Muscle of leg (tissue), 11 donors: ENCODE data around the gene MYO5A. TPM values are rescaled to one million over a fixed set of nuclear protein-coding genes. Genes with fewer than 3 reads are reported as not detected.

Experiments
- DNase-seq: peaks from one replicate; pipeline ENCODE4 v3.0.0; 2013
- H3K27ac ChIP-seq: one replicate; pipeline ENCODE4 v1.5.1; 2013; ENCODE audit warnings: mild to moderate bottlenecking, low read length, control low read depth
- H3K27me3 ChIP-seq: one replicate; pipeline ENCODE4 v1.6.1; 2013; ENCODE audit warnings: low read length; ENCODE audit not compliant: control insufficient read depth, insufficient read depth
- H3K36me3 ChIP-seq: one replicate; pipeline ENCODE4 v1.6.1; 2013; ENCODE audit warnings: low read length; ENCODE audit not compliant: control insufficient read depth, insufficient read depth
- H3K4me1 ChIP-seq: one replicate; pipeline ENCODE4 v1.6.1; 2013; ENCODE audit warnings: low read length; ENCODE audit not compliant: control insufficient read depth, insufficient read depth
- H3K4me3 ChIP-seq: one replicate; pipeline ENCODE4 v1.5.1; 2013; ENCODE audit warnings: low read length, control low read depth
- H3K9me3 ChIP-seq: replicated peaks from 2 replicates; pipeline ENCODE4 v1.6.1; 2013; ENCODE audit warnings: low read depth, low read length; ENCODE audit not compliant: control insufficient read depth
- WGBS: methylation state at CpG from one replicate; pipeline ENCODE4 v1.1.5; 2013; ENCODE audit warnings: missing lambda C conversion rate; ENCODE audit not compliant: insufficient coverage; 5-methylcytosine and 5-hydroxymethylcytosine counted together
- polyA plus RNA-seq, 8 donors: library from polyadenylated mRNA; unstranded; fragments of 120-200 nt; gene quantifications; one replicate each; pipeline versions ENCODE4 v1.2.1 to v1.2.3, GENCODE V29; 2013; ENCODE audit warnings: inconsistent platforms in 1 of 8, low replicate concordance in 1 of 8; ENCODE audit not compliant: insufficient read length in 8 of 8, insufficient read depth in 1 of 8
- total RNA-seq: library from RNA; stranded (reverse); fragments of 120-200 nt; gene quantifications from one replicate; pipeline ENCODE4 v1.2.4, GENCODE V29; 2013

MYO5A gene
- total and polyA plus RNA-seq, 9 donors = 3.9 to 9.9 (median 6.9) TPM

DNA sequence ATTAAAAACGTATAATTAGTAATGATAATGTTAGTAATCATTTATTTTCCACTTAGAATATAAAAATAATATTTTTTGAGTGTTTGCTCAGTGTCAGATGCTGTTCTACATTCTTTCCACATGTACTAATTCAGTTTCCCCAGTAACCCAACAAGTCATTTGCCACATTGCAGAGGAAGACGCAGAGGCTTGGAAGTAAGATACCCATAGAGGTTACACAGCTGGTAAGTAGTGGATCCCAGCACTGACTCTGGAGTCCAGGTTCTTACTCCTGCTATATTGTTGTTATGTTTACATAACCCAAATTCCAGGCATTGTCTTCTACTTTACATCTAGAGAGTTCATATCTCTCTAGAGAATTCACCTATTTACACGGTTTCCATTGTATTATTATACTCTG lies 184.8 kb downstream of the MYO5A start:
- no peak overlapping the region for H3K27ac ChIP-seq
- no peaks in the 10 kb centered on the region for H3K9me3 ChIP-seq
- no peak overlapping the region for H3K4me3 ChIP-seq
- no peaks in the 10 kb centered on the region for H3K27me3 ChIP-seq
- DNase-seq = peak; percentile 31
- 50% methylated on average over 1 of the region's 3 CpGs for WGBS
- no peaks in the 10 kb centered on the region for H3K36me3 ChIP-seq
- H3K4me1 ChIP-seq = peaks cover 8% of the 10 kb centered on the region

DNA sequence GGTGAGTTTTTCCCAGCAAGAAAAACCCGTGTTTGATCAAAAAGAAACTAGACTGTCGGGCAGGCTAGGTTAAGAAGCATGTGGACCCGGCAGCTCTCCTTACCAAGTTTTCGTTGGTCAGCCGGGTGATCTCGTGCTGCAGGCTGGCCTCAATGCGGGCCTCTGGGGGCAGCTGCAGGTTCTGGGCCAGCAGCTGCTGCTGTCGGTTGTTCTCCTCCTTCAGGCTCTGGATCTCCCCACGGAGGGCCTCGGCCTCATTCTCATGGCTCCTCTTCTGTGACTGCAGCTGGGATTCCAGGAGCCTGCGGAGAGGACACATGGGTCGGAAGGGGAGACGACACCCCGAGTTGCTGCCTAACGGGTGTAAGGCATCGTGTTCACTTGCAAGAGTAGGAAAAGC lies 188.6 kb downstream of the MYO5A start:
- Histone ChIP-seq H3K4me3 (no peak overlapping the region), H3K9me3 (no peaks in the 10 kb centered on the region), H3K4me1 (peaks cover 8% of the 10 kb centered on the region), H3K36me3 (no peaks in the 10 kb centered on the region), H3K27me3 (no peaks in the 10 kb centered on the region), H3K27ac (peak overlapping the region; percentile 48)
- DNase-seq = peak; percentile 73
- 60% methylated on average over 16 of the region's 16 CpGs for WGBS

DNA sequence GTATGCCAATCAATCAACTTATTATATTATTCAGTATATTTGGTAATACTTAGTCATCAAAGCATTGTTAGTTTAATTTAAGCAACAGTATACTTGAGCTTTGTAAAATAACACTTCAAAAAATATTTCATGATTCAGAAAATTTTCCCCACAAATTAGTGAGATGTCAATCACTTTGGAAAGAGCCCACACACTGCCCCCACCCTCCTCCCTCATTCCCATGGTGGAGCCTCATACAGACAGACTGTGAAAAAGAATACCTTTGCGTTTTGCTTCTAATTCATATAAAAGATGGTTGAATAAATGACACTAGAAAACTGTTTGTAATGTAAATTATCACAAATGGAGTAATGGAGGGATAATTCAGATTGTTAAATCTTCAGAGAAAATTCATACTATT lies 189.8 kb downstream of the MYO5A start:
- WGBS = no CpG with 5 or more reads among the region's 1 CpG
- Histone ChIP-seq H3K9me3 (no peaks in the 10 kb centered on the region), H3K27me3 (no peaks in the 10 kb centered on the region), H3K4me3 (no peak overlapping the region), H3K4me1 (peaks cover 8% of the 10 kb centered on the region), H3K36me3 (no peaks in the 10 kb centered on the region), H3K27ac (no peak overlapping the region)
- DNase-seq = no peak

DNA sequence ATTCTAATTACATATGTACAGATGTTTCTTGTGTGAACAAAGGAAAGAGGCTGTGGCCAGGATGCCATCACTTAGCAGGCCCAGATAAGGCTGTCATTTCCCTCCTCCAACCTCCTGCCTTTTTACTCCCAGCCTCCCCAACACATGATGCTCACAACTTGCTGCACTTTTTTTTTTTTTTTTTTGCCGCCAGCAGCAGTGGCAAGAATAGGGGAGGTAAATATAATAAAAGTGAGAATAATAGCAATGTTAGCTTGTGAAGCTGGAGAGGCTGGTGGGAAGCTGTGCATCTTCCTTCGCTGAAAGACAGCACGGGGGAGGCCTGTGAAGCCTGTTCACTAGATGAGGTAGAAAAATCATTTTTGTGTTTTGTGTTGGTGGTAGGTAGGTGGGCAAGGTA lies 190.6 kb downstream of the MYO5A start:
- no CpG with 5 or more reads among the region's 3 CpGs for WGBS
- no peaks in the 10 kb centered on the region for H3K36me3 ChIP-seq
- DNase-seq = no peak
- H3K27me3 ChIP-seq = no peaks in the 10 kb centered on the region
- H3K27ac ChIP-seq = no peak overlapping the region
- H3K4me3 ChIP-seq = no peak overlapping the region
- H3K9me3 ChIP-seq = no peaks in the 10 kb centered on the region
- peaks cover 8% of the 10 kb centered on the region for H3K4me1 ChIP-seq

DNA sequence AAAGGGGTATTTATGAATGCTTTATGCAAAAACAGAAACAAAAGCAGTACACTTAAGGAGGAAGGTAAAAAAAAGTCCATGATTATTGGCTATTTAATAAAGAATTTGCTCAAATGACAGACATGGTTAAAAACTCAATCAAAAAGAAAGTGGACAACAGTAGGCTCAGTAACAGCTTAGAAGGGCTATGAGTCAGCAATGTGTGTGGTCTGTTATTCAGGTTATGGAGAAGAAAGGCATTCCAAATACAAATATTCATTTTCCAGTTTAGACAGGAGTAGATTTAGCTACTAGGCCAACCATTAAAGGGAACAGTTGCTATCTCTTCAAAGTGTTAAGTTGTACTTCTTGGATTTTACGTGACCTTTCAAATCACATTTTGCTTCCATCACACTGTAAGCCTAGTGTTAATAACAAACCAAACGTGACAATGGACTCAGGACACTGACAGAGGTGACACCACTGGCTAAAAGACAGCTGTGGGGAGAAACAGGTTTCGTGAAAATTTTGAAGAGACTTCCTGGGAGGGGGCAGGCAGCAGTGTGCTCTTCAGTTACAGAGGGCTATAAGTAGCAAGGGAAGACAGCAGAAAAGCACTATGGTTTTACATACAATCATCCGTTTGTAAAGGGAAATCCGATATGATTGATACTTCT lies 191.4 kb downstream of the MYO5A start:
- no peak for DNase-seq
- H3K4me1 ChIP-seq = peaks cover 8% of the 10 kb centered on the region
- no peak overlapping the region for H3K4me3 ChIP-seq
- WGBS = no CpG with 5 or more reads among the region's 5 CpGs
- H3K27me3 ChIP-seq = no peaks in the 10 kb centered on the region
- no peaks in the 10 kb centered on the region for H3K36me3 ChIP-seq
- no peak overlapping the region for H3K27ac ChIP-seq
- H3K9me3 ChIP-seq = no peaks in the 10 kb centered on the region

DNA sequence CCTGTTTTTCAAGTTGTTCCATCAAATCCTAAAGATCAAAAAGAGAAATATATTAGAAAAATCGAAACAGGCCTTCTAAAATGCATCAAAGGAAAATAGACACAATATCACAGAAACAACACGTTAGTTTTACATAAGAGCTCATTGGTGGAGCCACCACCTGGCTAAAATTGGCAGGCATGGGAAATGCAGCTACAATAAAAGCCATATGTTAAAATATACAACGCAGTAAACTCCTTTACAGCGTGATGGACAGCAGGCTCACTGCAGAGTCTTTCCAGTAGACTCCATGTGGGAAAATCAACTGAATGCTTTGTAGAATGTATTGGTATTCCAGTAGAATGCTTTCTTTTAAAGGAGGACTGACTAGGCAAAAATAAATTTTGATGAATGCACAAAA lies 192.2 kb downstream of the MYO5A start:
- WGBS = 0% methylated on average over 1 of the region's 4 CpGs
- H3K9me3 ChIP-seq = no peaks in the 10 kb centered on the region
- peaks cover 8% of the 10 kb centered on the region for H3K4me1 ChIP-seq
- H3K27ac ChIP-seq = no peak overlapping the region
- H3K27me3 ChIP-seq = no peaks in the 10 kb centered on the region
- H3K4me3 ChIP-seq = no peak overlapping the region
- DNase-seq = peak; percentile 17
- H3K36me3 ChIP-seq = no peaks in the 10 kb centered on the region

DNA sequence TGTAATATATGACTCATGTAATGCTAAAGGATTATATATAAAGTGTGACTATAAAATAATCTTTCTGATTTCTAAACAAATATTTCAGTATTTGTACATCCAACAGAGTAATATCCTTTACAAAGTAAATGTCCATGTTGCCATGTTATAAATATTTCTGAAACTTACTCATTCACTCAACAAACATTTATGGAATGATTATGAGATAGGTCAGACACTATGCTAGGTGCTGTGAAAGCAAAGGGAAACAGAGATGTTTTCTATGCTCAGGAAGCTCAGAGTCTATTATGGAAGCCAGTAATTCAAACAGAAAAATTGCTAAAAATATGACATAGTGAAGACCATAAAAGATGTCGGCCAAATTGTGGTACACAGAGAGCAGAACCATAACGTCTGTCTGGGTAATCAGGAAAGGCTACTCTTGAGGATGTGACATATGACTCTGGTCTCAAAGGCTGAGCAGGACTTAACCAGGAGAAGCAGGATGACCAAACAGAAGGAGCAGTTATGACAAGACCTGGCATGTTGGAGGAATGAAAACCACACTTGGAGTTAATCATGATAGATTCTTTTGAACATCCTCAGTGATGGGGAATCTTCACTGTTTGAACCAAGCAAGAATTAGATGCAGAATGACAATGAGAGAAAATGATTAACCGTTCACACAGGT lies 194.1 kb downstream of the MYO5A start:
- Histone ChIP-seq H3K36me3 (no peaks in the 10 kb centered on the region), H3K4me1 (peaks cover 2% of the 10 kb centered on the region), H3K4me3 (no peak overlapping the region), H3K27me3 (no peaks in the 10 kb centered on the region), H3K9me3 (no peaks in the 10 kb centered on the region), H3K27ac (no peak overlapping the region)
- WGBS = 83% methylated on average over 3 of the region's 3 CpGs
- no peak for DNase-seq

DNA sequence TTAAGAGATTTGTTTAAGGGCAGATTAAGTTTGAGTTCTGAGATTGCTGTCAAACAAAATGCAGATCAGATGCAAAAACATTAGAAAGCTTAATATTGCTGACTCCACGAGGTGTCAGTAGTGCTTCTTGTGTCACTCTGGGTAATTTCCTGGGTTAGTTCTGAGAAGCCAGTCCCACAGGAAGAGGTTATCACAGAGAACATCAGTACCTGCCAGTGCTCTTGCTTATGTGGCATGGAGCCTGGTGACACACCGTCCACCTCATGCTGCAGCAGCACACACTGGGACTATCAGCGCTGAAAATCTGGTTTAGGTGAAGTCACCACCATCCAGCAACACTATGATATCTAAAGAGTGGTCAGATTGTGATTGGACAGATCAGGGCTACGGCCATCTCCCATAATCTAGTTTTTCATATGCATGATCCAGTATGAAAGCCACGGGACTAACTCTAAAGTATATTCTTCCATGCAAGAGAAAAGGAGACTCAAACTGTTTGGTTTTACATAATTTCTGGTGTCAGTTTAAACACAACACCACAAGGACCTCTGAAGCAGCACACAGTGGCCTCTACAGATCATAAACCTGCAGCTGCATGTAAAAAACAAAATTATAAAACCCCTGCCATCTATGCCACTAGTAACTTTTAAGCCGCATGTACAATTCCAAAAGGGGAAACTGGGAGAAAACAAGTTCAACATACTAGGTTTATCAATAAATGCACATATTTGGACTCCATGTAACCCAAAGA lies 197.0 kb downstream of the MYO5A start:
- no peak overlapping the region for H3K27ac ChIP-seq
- no peaks in the 10 kb centered on the region for H3K27me3 ChIP-seq
- H3K9me3 ChIP-seq = no peaks in the 10 kb centered on the region
- WGBS = 16% methylated on average over 2 of the region's 6 CpGs
- no peak overlapping the region for H3K4me3 ChIP-seq
- peak; percentile 43 for DNase-seq
- H3K4me1 ChIP-seq = no peaks in the 10 kb centered on the region
- H3K36me3 ChIP-seq = peaks cover 4% of the 10 kb centered on the region

DNA sequence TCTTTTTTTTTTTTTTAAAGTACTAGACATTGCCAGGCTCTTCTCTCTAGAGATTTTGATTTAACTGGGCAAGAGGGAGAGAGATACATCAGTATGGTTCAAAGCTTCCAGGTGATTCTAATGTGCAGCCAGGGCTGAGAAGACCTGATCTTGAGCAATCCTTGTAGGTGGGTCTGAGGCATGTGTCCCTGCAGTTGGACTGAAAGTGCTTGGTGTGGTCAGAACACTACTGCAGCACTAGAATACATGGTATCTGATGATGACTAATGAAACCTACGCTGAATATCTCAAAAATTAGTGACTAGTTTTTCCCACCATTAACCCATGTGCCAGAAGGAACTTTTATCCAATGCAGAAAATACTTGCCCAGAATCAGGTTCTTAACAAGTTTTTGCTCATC lies 198.7 kb downstream of the MYO5A start:
- Histone ChIP-seq H3K36me3 (peaks cover 4% of the 10 kb centered on the region), H3K4me1 (no peaks in the 10 kb centered on the region), H3K27ac (no peak overlapping the region), H3K4me3 (no peak overlapping the region), H3K9me3 (no peaks in the 10 kb centered on the region), H3K27me3 (no peaks in the 10 kb centered on the region)
- no CpG with 5 or more reads among the region's 1 CpG for WGBS
- DNase-seq = no peak

DNA sequence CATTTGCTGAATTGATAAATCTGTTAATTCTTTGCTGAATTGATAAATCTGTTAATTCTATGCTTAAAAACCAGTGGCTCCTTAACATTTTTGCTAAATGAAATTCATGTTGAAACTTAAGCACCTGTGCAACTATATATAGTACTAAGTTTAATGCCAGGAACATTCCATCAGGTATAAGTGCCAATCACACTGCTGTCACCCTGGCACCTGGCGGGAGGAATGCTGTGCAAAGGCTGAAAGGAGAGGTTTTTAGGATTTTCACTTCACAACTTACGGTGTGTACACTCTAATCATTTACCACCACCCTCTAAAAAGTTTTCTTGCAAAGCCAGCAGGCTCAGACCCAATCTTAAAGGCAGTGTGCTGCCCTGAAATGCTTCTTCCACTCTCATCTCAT lies 199.5 kb downstream of the MYO5A start:
- WGBS = 82% methylated on average over 1 of the region's 2 CpGs
- Histone ChIP-seq H3K27ac (no peak overlapping the region), H3K9me3 (no peaks in the 10 kb centered on the region), H3K27me3 (no peaks in the 10 kb centered on the region), H3K36me3 (peaks cover 4% of the 10 kb centered on the region), H3K4me1 (no peaks in the 10 kb centered on the region), H3K4me3 (no peak overlapping the region)
- no peak for DNase-seq
